CD4-positive, alpha-beta T cell treated with Interleukin-6 for 4 hours (primary cell): ENCODE data around the gene MLANA.

Experiments used
- DNase-seq: peaks from one replicate; pipeline ENCODE4 v3.0.0-alpha.2; 2020; ENCODE audit warnings: mixed read lengths

The MLANA gene, protein sequence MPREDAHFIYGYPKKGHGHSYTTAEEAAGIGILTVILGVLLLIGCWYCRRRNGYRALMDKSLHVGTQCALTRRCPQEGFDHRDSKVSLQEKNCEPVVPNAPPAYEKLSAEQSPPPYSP

DNA sequence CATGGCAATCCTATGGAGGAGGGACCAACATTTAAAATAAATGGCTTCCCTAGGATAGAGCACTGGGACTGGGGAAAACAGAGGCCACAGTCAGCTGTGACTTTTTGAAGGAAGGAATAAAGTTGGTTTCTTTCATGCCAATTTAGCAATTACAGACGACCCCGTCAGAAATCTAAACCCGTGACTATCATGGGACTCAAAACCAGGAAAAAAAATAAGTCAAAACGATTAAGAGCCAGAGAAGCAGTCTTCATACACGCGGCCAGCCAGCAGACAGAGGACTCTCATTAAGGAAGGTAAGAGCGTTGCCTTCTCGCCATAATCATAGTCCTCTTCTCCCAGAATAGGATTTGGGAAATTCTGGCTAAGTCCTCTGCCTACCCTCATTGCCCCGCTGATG lies at the start of gene MLANA:
Gene MLANA, plus strand, starts transcription at position 249 of the 400 bp plus-strand sequence. CDS start 1,586 bp downstream, outside the sequence.
- no peak for DNase-seq

DNA sequence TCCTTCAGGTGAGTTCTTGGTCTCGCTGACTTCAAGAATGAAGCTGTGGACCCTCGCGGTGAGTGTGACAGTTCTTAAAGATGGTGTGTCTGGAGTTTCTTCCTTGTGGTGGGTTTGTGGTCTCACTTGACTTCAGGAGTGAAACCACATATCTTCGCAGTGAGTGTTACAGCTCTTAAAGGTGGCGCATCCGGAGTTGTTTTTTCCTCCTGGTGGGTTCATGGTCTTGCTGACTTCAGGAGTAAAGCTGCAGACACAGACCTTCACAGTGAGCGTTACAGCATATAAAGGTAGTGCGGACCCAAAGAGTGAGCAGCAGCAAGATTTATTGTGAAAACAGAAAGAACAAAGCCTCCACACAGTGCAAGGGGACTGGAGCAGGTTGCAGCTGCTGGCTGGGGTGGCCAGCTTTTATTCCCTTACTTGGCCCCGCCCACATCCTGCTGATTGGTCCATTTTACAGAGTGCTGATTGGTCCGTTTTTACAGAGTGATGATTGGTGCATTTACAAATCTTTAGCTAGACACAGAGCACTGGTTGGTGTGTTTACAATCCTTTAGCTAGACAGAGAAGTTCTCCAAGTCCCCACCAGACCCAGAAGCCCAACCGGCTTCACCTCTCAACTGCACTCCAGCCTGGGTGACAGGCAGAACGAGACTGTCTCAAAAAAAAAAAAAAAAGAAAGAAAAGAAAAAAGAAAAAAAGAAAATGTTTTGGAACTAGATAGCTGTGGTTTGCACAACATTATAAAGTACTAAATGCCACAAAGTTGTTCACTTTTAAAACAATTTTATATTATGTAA lies 48.7 kb upstream of the MLANA start:
- DNase-seq, result peak; percentile 56

DNA sequence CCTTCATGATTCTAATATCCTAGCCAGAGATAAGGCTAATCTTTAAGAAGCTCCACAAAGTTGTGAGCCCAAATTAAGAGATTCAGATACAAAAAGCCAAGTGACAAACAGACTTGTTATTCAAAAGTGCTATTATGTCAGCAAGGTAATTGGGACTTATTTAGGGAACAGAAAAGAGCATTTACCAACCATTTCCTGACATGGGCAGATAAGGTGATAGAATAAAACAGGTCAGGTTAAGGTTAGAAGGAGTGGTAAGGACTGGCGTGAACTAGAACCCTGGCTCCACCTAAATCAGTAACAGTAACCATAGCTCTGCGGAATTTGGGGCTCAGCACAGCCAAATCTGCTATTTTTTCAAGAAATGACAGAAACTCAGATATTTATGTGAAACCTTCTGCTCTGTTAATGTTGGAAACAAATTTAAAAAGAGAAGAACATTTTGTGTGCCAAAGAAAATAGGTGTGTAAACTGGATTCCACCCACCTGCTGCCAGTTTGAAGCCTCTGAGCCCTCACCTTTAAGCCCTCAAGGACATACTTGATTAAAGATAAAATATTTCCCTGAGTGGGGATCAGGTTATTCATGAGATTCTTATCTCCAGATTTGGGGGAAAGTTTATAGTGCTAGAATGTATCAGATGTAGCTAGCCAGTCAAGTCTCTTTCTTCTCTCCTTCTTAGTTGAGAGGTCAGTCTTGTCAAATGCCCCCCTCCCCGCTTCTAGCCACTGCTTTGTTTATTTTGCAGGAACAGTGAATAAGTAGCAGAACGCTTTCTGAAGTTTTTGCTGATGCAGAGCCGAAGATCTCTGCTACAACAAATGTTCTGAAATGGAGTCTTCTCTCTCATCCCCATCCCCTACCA lies 47.5 kb upstream of the MLANA start:
- DNase-seq, result no peak

DNA sequence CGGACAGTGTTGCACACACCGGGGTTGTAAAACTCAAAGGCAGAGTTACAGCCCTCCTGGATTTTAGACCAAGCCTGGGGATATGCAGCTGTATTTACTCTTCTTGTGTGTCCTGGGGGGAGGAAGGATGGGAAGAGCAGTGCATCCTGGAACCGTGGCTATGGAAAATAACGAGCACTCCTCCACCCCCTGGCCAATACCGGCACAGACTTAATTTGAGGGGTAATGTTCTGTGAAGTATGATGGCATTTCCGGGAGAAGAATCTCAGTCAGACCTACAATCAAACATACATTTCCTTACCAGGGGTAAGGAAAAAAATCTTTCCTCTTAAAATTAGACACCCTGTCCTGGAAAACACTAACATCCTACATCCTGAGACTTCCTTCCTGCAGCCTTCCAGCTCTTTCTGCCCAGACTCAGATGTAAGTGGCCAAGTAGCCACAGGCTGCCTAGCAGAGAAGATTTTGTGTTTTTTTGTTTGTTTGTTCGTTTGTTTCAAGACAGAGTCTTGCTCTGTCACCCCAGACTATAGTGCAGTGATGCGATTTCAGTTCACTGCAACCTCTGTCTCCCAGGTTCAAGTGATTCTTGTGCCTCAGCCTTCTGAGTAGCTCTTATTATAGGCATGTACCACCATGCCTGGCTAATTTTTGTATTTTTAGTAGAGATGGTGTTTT lies 46.8 kb upstream of the MLANA start:
- DNase-seq, result no peak

DNA sequence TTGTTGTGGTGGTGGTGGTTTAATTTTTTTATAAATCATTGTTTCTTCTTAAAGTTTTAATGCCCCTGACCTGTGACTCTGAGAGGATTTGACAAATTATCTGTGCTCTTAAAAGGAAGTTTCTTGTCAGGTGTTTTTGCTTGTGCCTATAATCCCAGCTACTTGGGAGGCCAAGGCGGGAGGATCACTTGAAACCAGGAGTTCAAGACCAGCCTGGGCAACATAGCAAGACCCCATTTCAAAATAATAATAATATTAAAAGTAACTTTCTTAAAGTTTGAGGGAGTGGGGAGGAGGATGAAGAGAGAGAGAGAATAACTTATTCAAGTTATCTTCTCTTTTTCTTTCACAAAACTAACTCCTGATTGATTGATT lies 45.5 kb upstream of the MLANA start:
- DNase-seq, result no peak

DNA sequence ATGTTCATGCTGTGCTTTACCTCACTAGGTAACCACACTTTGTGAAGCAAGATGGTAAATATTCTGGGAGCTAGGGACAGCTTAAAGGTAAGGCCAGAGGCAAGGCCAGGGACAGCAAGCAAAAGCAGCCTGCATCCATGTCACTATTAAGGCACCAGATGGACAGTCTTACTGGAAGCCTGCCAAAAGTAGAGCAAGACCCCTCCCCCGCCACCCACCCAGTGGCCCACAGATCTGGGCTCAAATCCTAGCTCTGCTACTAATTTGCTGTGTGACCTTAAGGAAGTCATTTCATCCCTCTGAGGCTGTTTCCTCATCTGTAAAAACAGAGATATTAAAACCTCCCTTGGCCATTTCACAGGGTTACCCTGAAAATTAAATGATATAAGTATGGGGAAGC lies 44.6 kb upstream of the MLANA start:
- no peak for DNase-seq

DNA sequence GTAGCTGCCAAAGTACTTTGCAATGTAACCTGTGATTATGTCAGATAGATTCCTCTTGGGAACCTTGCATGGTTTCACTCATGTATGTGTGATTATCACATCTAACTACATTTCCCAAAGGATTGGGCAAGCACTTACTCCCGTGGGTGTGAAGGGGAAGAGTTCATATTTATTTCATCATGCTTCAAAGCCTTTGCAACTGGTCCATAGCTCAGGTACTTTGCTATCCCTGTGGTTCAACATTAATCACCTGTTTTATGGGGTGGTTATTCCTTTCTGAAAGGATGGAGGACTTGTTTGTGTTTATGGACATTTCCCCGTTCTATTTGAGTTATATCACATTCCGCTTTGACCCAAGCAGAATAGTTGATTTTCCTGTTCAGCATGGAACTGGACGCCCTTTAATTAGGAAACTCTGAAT lies 44.2 kb upstream of the MLANA start:
- DNase-seq, result no peak

DNA sequence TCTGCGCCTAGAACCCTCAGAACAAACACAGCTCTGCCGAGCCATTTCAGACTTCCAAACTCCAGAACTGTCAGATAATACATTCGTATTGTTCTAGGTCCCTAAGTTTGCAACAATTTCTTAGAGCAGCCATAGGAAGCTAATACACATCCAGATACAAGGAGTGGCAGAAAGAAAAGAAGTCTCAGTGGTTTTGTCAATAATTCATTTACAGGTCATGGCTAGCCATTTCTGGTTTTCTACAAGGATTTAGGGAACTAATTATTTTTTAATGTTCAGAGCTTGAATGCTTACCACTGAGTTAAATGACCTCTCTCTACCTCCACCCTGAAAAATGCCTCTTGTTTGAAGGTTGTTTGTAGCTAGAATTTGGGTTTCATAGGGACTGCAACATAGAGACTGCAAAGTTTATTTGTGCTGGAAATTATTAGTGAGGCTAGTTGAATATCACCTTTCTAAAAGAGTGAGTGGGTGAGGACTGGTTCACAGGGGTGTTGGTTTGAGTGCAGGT lies 42.3 kb upstream of the MLANA start:
- no peak for DNase-seq

DNA sequence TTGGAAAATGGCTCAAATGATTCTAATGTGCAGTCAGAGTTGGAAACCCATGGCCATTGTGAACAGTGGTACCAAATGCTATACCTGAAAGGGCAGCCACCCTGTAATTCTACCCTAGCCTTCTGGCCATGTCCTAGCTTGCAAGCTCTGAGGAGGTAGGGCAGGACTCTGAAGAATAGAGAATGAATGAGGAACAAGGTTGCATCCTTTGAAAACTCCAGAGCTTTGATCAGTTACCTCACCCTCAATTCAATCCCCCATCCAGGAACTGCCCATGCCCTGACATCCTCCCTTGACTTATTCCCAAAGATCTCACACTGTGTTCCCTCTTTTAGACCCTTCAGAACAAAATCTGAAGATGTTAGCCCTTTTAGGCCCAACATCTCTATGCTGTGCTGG lies 40.0 kb upstream of the MLANA start:
- DNase-seq, result no peak

DNA sequence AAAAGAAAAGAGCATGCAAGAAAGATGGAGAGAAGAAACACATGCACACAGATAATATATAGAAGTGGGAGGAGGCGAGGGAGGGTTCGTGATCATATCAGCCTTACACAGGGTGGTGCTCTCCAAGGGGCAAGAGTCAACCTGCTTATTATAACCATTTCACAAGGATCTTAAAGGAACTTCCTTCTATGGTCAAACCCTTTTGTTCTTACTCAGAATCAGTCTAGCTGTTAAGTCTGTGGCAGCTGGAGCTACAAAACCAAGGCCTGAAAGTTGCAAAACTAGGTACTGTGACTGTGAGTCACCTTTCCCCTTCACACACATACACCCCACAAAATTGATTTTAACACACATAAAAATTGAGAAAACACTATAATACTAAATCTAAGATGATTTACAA lies 39.2 kb upstream of the MLANA start:
- peak; percentile 48 for DNase-seq

DNA sequence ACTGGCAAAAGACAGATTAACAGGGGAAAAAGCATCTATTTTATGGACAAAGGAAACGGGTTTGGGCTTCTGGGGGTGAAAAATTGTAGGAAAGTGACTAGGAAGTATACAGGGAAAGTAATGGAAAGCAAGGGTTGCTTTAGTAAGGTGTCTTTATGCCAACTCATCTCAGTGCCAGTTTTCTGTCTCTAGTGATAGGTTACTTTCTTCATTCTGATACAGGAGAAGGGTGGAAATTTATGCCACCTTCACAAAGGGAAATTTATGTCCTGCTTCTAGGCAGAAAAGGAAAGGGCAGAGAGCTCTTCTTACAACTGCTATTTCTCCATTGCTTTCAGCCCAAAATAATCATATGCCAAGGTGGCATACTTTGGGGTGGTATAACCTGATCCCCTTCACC lies 37.7 kb upstream of the MLANA start:
- no peak for DNase-seq

DNA sequence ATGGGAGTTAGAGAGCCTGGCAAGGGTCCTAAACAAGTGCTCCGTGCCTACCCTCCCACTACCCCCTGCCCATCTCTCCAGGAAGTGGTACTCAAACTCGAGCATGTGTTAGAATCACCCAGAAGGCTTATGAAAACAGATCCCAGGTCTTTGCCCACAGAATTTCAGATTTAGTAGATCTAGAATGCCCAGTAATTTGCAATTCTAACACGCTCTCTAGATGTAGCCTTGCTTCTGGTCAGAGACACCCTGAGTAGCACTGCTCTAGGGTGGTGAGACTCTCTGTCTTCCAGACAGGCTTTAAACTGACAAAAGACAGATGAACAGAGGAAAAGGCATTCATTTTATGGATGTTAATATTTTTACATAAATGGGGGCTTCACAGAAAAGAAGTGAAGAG lies 37.1 kb upstream of the MLANA start:
- DNase-seq, result no peak

DNA sequence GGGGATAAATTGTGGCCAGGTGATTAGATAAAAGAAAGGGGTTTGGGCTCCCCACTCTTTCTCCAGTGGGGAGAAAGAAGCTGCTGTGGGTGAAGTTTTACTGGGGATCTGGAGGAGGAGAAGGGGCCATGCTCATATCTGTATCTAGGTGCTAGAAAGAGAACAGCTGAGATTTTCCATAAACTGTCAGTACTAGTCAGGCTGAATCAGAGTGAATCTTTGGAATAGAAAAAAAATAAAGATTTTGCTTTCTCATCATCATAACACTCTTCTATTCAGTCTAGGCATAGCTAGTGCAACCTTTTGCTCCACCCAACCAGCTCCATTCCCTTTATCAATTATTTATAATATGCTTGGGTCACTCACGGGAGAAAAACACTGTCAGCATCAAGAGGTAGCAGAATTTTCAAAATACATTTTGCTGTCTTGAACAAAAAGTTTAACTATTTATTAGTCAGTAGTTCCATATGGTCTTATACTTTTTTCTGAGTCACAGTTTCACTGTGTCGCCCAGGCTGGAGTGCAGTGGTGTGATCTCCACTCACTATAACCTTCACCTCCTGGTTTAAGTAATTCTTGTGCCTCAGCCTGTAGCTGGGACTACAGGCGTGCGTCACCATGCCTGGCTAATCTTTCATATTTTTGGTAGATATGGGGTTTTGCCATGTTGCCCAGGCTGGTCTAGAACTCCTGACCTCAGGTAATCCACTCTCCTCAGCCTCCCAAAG lies 36.5 kb upstream of the MLANA start:
- DNase-seq, result no peak

DNA sequence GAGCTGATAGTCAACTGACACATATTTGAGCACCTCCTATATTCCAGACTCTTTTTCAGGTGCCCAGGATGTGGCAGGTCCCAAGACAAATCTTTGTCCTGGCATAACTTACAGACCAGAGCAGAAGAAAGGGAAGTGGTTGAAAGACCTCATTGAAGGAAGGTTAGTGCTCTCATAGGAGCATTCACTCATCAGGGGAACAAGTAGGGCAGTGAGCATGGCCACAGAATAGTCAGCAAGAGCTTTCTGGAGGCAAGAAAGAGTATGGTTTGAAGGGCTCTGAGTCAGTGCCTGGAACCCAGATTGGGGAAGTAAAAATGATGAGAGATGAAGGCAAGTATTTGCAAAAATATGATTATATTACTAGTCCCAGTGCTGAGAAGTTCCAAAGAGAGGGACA lies 32.8 kb upstream of the MLANA start:
- DNase-seq, result no peak

DNA sequence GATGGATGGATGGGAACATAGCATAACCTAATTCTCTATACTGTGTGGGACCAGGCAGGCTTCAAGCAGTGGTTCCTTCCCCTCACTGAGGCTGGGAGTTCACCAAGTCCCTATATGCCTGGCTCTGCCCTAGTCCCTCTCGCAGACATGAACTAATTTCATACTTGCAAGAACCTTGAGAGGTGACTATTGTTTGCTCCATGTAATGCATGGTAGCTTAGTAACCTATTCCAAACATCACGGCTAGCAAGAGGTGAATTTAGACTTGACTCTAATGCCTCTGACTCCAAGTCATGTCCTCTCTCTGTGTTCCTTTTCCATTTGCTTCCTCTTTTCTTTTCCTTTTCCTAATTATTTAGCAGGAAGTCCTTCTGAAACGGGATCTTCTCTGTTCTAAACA lies 31.9 kb upstream of the MLANA start:
- DNase-seq, result no peak

DNA sequence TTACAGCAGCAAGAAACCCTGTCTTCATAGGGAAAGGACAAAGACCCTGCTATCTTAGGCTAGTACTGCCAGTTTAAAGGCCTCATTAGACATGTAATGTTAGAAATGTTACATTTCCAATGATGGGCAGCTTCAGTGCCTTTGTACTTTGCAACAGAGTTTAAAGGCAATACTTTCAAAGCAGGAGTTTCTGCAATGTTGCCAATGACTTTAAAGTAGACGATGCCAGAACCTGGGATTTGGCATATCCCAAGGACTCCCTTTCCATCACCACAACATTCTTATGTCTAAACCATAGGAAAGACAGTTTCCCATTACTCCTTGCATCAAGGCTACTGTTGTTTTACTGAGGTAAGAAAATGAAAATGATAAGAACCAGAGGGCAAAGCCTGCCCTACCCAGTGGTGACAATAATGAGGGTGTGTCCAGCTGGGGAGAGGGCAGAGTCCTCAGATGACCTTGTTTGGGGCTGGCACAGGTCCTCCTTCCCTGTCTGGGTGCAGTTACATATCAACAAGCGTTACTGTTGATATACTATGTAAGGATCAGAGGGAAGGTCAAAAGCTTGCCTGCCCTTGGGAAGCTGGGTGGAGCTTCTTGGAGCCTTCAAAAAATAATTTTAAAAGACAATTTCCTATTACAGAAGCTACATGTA lies 27.5 kb upstream of the MLANA start:
- no peak for DNase-seq

DNA sequence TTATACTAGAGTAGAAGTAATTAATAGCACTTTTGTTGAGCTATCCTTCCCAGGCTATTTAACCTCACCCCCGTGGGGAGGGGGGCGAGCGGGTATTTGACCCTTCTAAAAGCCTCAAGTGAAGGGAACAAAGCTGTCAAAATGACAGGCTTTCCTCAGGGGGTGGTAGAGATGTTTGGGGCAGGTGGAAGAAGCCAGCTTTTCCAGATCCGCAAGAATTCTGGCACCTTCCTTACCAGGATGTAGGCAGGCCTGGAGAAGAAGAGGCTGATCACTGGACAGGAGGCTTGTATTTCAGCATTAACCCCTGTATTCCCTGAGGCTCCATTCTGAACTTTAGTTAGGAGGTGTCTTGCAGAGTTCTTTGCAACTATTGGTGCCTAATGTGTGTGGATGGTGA lies 26.2 kb upstream of the MLANA start:
- DNase-seq, result no peak

DNA sequence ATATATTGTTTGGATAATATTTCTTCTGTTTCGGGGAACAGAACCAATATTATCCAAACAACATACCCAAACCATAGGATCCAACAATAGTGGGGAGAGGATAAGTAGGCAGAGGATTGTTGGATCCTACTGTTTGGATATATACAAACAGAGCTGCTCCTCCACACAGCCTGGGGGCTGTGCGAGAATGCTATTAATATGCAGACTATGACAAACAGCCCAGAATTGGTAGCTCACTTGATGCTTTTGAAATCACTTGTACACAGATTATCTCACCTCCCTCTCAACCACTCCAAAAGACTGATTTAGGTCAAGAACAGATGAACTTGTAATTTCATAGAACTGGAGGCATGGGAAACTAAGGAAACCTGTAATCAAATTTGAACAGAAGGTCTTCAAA lies 24.4 kb upstream of the MLANA start:
- no peak for DNase-seq

DNA sequence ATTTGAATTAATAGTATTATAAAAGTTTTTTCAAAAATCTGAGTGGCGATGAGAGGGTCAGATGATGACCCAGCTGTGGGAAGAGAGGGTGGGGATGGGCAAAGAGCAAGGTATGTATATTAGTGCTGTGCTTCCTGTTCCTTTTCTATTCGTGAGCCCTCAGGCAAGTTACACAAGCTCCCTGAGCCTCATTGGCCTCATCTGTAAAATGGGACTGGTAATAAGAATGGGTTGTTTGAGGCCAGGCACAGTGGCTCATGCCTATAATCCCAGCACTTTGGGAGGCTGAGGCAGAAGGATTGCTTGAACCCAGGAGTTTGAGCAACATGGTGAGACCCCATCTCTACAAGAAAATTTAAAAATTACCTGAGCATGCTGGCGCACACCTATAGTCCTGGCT lies 24.0 kb upstream of the MLANA start:
- no peak for DNase-seq

DNA sequence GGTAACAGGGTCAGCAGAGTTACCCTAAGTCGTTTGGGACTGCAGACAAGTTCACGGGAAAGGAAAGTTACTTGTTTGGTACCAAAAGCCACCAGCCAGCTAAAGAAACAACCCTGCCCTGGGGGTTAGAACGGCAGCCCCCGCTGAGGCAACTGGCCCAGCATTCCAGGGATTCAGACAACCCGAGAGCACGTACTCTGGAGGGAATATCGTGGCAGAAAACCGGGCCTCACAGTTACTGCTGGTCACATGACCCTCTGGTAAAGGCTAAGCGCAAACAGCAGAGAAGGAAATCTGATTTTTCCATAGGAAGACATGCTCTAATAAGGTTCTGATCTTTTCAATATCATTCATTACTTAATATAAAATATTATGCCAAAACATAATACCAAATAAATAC lies 22.5 kb upstream of the MLANA start:
- no peak for DNase-seq

DNA sequence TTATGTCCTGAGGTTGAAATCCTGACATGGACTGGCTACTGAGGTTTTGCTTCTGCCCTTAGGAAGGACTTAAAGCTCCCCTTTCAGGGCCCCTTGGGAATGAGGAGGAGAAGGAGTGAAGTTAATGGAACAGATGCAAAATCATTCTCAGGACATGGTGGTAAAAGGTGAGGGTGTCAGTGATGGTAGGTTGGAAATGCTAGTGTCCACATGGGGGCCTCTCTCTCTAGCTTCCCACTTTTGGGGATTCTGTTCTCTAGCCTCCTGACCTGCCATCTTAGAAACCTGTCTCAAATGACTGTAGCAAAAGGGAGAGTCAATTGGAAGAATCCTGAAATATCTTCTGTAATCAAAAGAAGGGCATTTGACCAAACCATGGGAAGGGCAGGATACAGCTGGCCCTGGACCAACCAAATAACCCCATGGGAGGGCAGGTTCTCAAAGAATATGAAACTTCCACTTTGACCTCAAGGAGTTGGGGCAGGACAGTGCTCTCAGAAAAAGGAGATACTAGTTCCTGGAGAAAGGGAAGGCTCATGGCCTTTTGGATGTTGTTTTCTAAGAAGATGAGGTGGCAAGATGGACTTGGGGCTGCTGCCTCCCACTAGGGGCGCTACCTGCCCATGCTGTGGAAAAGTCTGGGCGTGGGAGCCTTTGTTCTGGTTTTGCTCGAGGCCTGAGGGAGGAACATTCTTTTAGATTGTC lies 21.2 kb upstream of the MLANA start:
- peak; percentile 25 for DNase-seq
